GM12878 (cell line): ENCODE results near the gene XPC. TPM values are rescaled to one million over a fixed set of nuclear protein-coding genes. Genes with fewer than 3 reads are reported as not detected.

Experiments
- ATAC-seq: fragments of 200-7000 bp; cut with Tn5 transposase; 3 replicates; pipeline ENCODE4 v1.9.1; 2020; ENCODE audit warnings: mild to moderate bottlenecking, moderate library complexity
- BruUV-seq: library from RNA; stranded (reverse); fragments of 400-500 nt; replicated peaks from 2 replicates; lab custom pipeline; 2021; lab: Mats Ljungman, UMichigan
- CTCF ChIA-PET: fragments of 300-600 bp; sonication (Branson Sonifier 250); formaldehyde crosslinking; extraction: SDS; loops from one replicate; lab custom pipeline; 2021; ENCODE audit warnings: inconsistent platforms; lab: Yijun Ruan, JAX
- POLR2A ChIA-PET: fragments of 350-600 bp; formaldehyde crosslinking; extraction: SDS; loops from one replicate; lab custom pipeline; 2021; ENCODE audit warnings: inconsistent platforms; lab: Charles Lee
- RAD21 ChIA-PET: fragments of 300-600 bp; sonication (Branson Sonifier 250); formaldehyde crosslinking; loops from one replicate; lab custom pipeline; 2023; ENCODE audit warnings: antibody characterized with exemption; ENCODE audit not compliant: unreplicated experiment; lab: Charles Lee
- SMC1A ChIA-PET: fragments of 300-600 bp; sonication (Branson Sonifier 250); formaldehyde crosslinking; loops from one replicate; lab custom pipeline; 2023; ENCODE audit not compliant: unreplicated experiment, uncharacterized antibody; lab: Charles Lee
- DNase-seq: peaks from one replicate; pipeline ENCODE4 v3.0.0-alpha.2; 2011; ENCODE audit warnings: low read depth, low spot score
- FAIRE-seq: peaks from 3 replicates; lab custom pipeline; 2011; peaks lifted over from hg19 to GRCh38; lab: Jason Lieb, UNC
- H2AFZ ChIP-seq: 2 replicates; pipeline ENCODE4 v1.6.0; 2011; ENCODE audit warnings: low read depth, low read length, control low read depth; ENCODE audit not compliant: control insufficient read depth
- H3K27ac ChIP-seq: 2 replicates; pipeline ENCODE4 v1.5.1; 2011; ENCODE audit warnings: control low read depth; ENCODE audit not compliant: control insufficient read depth, insufficient read depth
- H3K27me3 ChIP-seq, 2 experiments: replicated peaks in 1 of 2; 2 replicates each; pipeline versions ENCODE4 v1.6.0 to v1.6.1; 2011; ENCODE audit warnings: low read length in 1 of 2; ENCODE audit not compliant: control insufficient read depth in 2 of 2, insufficient read depth in 2 of 2
- H3K36me3 ChIP-seq, 2 experiments: 2 replicates each; pipeline ENCODE4 v1.5.1; 2011; ENCODE audit warnings: low read length in 1 of 2; ENCODE audit not compliant: control insufficient read depth in 2 of 2, insufficient read depth in 2 of 2
- H3K4me1 ChIP-seq: 2 replicates; pipeline ENCODE4 v1.6.1; 2011; ENCODE audit warnings: mild to moderate bottlenecking, low read length, moderate library complexity, mixed read lengths; ENCODE audit not compliant: control insufficient read depth, insufficient read depth
- H3K4me2 ChIP-seq: 2 replicates; pipeline ENCODE4 v1.6.0; 2011; ENCODE audit warnings: control low read depth; ENCODE audit not compliant: control insufficient read depth, insufficient read depth
- H3K4me3 ChIP-seq: fragments of 200-600 bp; sonication (generic); 2 replicates; pipeline ENCODE4 v1.5.1; 2016
- H3K79me2 ChIP-seq: 2 replicates; pipeline ENCODE4 v1.6.0; 2011; ENCODE audit warnings: low read length; ENCODE audit not compliant: control insufficient read depth, insufficient read depth
- H3K9ac ChIP-seq: 2 replicates; pipeline ENCODE4 v1.8.0; 2011; ENCODE audit warnings: low read length, control low read depth, mixed read lengths; ENCODE audit not compliant: control insufficient read depth, insufficient read depth
- H3K9me3 ChIP-seq: replicated peaks from 3 replicates; pipeline ENCODE4 v1.5.1; 2011; ENCODE audit warnings: mild to moderate bottlenecking, low read length; ENCODE audit not compliant: control insufficient read depth, insufficient read depth
- H4K20me1 ChIP-seq: 2 replicates; pipeline ENCODE4 v1.6.0; 2011; ENCODE audit not compliant: control insufficient read depth, insufficient read depth
- DPF2 ChIP-seq: fragments of 450-650 bp; IDR thresholded peaks from 2 replicates; pipeline ENCODE4 v1.6.1; 2017; ENCODE audit warnings: mild to moderate bottlenecking
- WGBS: methylation state at CpG from one replicate; pipeline ENCODE4 v1.1.6; 2016; ENCODE audit warnings: low lambda C conversion rate; ENCODE audit not compliant: insufficient replicate concordance, insufficient coverage; ENCODE audit errors: missing lambda C conversion rate; 5-methylcytosine and 5-hydroxymethylcytosine counted together
- in situ Hi-C: fragments of 300-500 bp; cut with MboI; formaldehyde crosslinking; loops from 9 replicates; pipeline ENCODE4 v1.14.3; 2018; ENCODE audit warnings: mixed read lengths
- intact Hi-C: fragments of 100-400 bp; cut with micrococcal nuclease; formaldehyde crosslinking; loops from one replicate; pipeline ENCODE4 v1.14.2; 2022; ENCODE audit not compliant: unreplicated experiment
- polyA plus RNA-seq, 11 experiments: library from polyadenylated mRNA; depleted of rRNA in 4 of 11; unstranded in 6 of 11; stranded (reverse) in 5 of 11; fragments of >200 nt; fragmentation: Nextera tagmentation in 4 of 11; fragmentation: Illumina TruSeq in 1 of 11; extraction: Ambion mirVana in 4 of 11; extraction: Trizol in 1 of 11; gene quantifications; 1 replicate in 1 of 11; 2 replicates in 10 of 11; pipeline versions ENCODE4 v1.2.1 to v1.2.3, GENCODE V29; 2011 to 2016; ENCODE audit warnings: inconsistent platforms in 2 of 11, missing spikeins in 2 of 11, low read depth in 1 of 11
- total RNA-seq, 4 experiments: library from RNA; depleted of rRNA in 3 of 4; stranded (reverse); fragments of >200 nt in 3 of 4; fragmentation: Illumina TruSeq in 1 of 4; extraction: Trizol in 1 of 4; gene quantifications; 2 replicates each; pipeline versions ENCODE4 v1.2.1 to v1.2.3, GENCODE V29; 2013 to 2021
- TF ChIP-seq, protein P1 (sequence below): fragments of 450-650 bp; IDR thresholded peaks from 2 replicates; pipeline ENCODE4 v1.6.1; 2016; ENCODE audit warnings: mild to moderate bottlenecking, moderate library complexity, borderline replicate concordance

XPC gene
- total and polyA plus RNA-seq, 10 of the 15 experiments (the other 5 are each of a cell fraction or from before 2014, with no cell fraction given): 4.0 to 48.3 (median 29.8) TPM

DNA sequence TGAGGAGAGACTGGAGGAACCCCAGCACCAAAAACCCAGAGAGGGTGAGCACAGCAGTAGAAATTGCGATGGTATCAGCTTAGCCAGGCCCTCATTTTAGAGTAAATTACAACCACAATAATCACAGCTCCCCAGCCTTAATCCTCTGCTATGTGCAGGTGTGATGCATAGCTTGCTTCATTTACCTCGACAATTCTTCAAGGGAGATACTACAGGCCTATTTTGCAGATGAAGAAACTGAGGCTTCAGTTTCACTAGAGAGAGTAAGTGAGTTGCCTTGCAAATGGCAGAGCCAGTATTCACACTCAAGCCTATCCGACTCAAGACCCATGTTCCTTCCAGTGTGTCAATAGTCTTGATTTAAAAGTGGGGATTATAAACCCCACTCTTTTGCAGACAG is 33.6 kb upstream of the XPC start (continued):
- TF ChIP-seq, protein P1, sequence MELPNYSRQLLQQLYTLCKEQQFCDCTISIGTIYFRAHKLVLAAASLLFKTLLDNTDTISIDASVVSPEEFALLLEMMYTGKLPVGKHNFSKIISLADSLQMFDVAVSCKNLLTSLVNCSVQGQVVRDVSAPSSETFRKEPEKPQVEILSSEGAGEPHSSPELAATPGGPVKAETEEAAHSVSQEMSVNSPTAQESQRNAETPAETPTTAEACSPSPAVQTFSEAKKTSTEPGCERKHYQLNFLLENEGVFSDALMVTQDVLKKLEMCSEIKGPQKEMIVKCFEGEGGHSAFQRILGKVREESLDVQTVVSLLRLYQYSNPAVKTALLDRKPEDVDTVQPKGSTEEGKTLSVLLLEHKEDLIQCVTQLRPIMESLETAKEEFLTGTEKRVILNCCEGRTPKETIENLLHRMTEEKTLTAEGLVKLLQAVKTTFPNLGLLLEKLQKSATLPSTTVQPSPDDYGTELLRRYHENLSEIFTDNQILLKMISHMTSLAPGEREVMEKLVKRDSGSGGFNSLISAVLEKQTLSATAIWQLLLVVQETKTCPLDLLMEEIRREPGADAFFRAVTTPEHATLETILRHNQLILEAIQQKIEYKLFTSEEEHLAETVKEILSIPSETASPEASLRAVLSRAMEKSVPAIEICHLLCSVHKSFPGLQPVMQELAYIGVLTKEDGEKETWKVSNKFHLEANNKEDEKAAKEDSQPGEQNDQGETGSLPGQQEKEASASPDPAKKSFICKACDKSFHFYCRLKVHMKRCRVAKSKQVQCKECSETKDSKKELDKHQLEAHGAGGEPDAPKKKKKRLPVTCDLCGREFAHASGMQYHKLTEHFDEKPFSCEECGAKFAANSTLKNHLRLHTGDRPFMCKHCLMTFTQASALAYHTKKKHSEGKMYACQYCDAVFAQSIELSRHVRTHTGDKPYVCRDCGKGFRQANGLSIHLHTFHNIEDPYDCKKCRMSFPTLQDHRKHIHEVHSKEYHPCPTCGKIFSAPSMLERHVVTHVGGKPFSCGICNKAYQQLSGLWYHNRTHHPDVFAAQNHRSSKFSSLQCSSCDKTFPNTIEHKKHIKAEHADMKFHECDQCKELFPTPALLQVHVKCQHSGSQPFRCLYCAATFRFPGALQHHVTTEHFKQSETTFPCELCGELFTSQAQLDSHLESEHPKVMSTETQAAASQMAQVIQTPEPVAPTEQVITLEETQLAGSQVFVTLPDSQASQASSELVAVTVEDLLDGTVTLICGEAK: no peak

DNA sequence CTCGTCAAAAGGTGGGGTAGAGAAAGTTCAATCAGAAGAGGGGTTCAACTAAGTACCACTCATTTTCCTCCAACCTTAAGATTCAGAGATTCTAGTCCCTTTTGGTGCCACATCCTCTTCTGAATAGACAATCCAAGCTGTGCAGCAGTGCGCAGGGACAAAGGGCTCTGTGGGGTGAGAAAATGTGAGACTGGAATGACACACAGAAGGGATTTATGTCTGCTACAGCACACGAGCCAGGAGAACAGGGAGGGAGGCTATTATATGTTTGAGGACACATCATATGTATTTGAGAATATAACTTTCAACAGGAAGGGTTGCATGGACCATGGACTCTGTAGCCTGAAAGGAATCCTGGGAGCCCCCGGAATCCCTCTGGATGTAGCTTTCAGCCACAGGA is 33.2 kb upstream of the XPC start:
- intact Hi-C loops (no loop called here), in situ Hi-C loops (no loop called here)
- Histone ChIP-seq H3K36me3 (no peaks in the 10 kb centered on the region), H3K9ac (no peak overlapping the region), H4K20me1 (no peaks in the 10 kb centered on the region), H2AFZ (no peak overlapping the region), H3K9me3 (no peaks in the 10 kb centered on the region), H3K4me3 (no peak overlapping the region), H3K27ac (no peak overlapping the region), H3K27me3 (no peaks in the 10 kb centered on the region), H3K79me2 (no peaks in the 10 kb centered on the region), H3K4me2 (no peak overlapping the region), H3K4me1 (no peaks in the 10 kb centered on the region)
- ChIA-PET CTCF (interaction anchor here (1.5 to 3.1 kb wide), 2 partner anchors 9 to 249 kb away, joined by 3 to 32 read pairs; no protein-coding TSS in a partner anchor), SMC1A (interaction anchor here (2.3 kb wide), 1 partner anchor 8 kb away, joined by 12 read pairs; no protein-coding TSS in a partner anchor), POLR2A (interaction anchor here (0.5 kb wide), 1 partner anchor 530 kb away, joined by 3 read pairs; no protein-coding TSS in a partner anchor), RAD21 (no interaction called here)
- no peak for ATAC-seq
- no TSS peak for BruUV-seq
- no peak for DNase-seq
- no peak for FAIRE-seq
- TF ChIP-seq DPF2: no peak
- 48% methylated on average over 4 of the region's 4 CpGs for WGBS
